ENCODE measurements around the gene PHACTR1. TPM values are rescaled to one million over a fixed set of nuclear protein-coding genes. Genes with fewer than 3 reads are reported as not detected.

Gene PHACTR1
- total RNA-seq, 1 experiment from 2014 or later: 5.2 TPM

- no peaks in the 10 kb centered on the region for H3K79me2 ChIP-seq (ENCODE audit: low read length)
- no peaks in the 10 kb centered on the region for H3K4me1 ChIP-seq (ENCODE audit: low read length)
- H4K20me1 ChIP-seq (ENCODE audit: insufficient read depth, low read depth, low read length): no peaks in the 10 kb centered on the region
- no peak overlapping the region for H3K27ac ChIP-seq (ENCODE audit: low read length)
- no peaks in the 10 kb centered on the region for H3K9me2 ChIP-seq (replicated peaks; ENCODE audit: insufficient read depth, low read length)
- no peaks in the 10 kb centered on the region for H3K27me3 ChIP-seq (ENCODE audit: low read length)
- no peak overlapping the region for H3K4me3 ChIP-seq (ENCODE audit: low read length)
- no peaks in the 10 kb centered on the region for H3K36me3 ChIP-seq (ENCODE audit: insufficient read depth, low read length)
- H3K4me2 ChIP-seq (ENCODE audit: low read depth, low read length, poor library complexity, severe bottlenecking): no peak overlapping the region
- no peaks in the 10 kb centered on the region for H3K9me3 ChIP-seq (ENCODE audit: low read length)
- H2AFZ ChIP-seq (ENCODE audit: low read length): no peak overlapping the region
- H3K9ac ChIP-seq (ENCODE audit: low read length): no peak overlapping the region
- no peak for DNase-seq
These were observed 360.0 kb downstream of the PHACTR1 start for GRCh38 chr6:13076575-13076974.

GRCh38 chr6:13077117-13077516, 360.6 kb downstream of the PHACTR1 start:
- no peaks in the 10 kb centered on the region for H3K4me1 ChIP-seq (ENCODE audit: low read length)
- no peaks in the 10 kb centered on the region for H4K20me1 ChIP-seq (ENCODE audit: insufficient read depth, low read depth, low read length)
- H3K79me2 ChIP-seq (ENCODE audit: low read length): no peaks in the 10 kb centered on the region
- no peak overlapping the region for H3K4me3 ChIP-seq (ENCODE audit: low read length)
- no peaks in the 10 kb centered on the region for H3K27me3 ChIP-seq (ENCODE audit: low read length)
- no peaks in the 10 kb centered on the region for H3K9me2 ChIP-seq (replicated peaks; ENCODE audit: insufficient read depth, low read length)
- H2AFZ ChIP-seq (ENCODE audit: low read length): no peak overlapping the region
- no peak overlapping the region for H3K4me2 ChIP-seq (ENCODE audit: low read depth, low read length, poor library complexity, severe bottlenecking)
- no peak overlapping the region for H3K9ac ChIP-seq (ENCODE audit: low read length)
- H3K27ac ChIP-seq (ENCODE audit: low read length): no peak overlapping the region
- no peaks in the 10 kb centered on the region for H3K36me3 ChIP-seq (ENCODE audit: insufficient read depth, low read length)
- no peak for DNase-seq
- H3K9me3 ChIP-seq (ENCODE audit: low read length): no peaks in the 10 kb centered on the region

GRCh38 chr6:13079096-13079723, 362.6 kb downstream of the PHACTR1 start:
- no peak overlapping the region for H3K4me2 ChIP-seq (ENCODE audit: low read depth, low read length, poor library complexity, severe bottlenecking)
- no peak overlapping the region for H3K9ac ChIP-seq (ENCODE audit: low read length)
- no peaks in the 10 kb centered on the region for H3K9me2 ChIP-seq (replicated peaks; ENCODE audit: insufficient read depth, low read length)
- H3K79me2 ChIP-seq (ENCODE audit: low read length): no peaks in the 10 kb centered on the region
- H4K20me1 ChIP-seq (ENCODE audit: insufficient read depth, low read depth, low read length): no peaks in the 10 kb centered on the region
- H3K9me3 ChIP-seq (ENCODE audit: low read length): no peaks in the 10 kb centered on the region
- H3K4me1 ChIP-seq (ENCODE audit: low read length): no peaks in the 10 kb centered on the region
- H3K27me3 ChIP-seq (ENCODE audit: low read length): no peaks in the 10 kb centered on the region
- H2AFZ ChIP-seq (ENCODE audit: low read length): no peak overlapping the region
- no peak overlapping the region for H3K4me3 ChIP-seq (ENCODE audit: low read length)
- no peaks in the 10 kb centered on the region for H3K36me3 ChIP-seq (ENCODE audit: insufficient read depth, low read length)
- no peak overlapping the region for H3K27ac ChIP-seq (ENCODE audit: low read length)
- DNase-seq: no peak

- Histone ChIP-seq H3K4me3 (ENCODE audit: low read length) (no peak overlapping the region), H3K27ac (ENCODE audit: low read length) (no peak overlapping the region), H2AFZ (ENCODE audit: low read length) (no peak overlapping the region), H3K9me2 (replicated peaks; ENCODE audit: insufficient read depth, low read length) (no peaks in the 10 kb centered on the region), H3K9me3 (ENCODE audit: low read length) (no peaks in the 10 kb centered on the region), H3K79me2 (ENCODE audit: low read length) (no peaks in the 10 kb centered on the region), H3K9ac (ENCODE audit: low read length) (no peak overlapping the region), H3K4me2 (ENCODE audit: low read depth, low read length, poor library complexity, severe bottlenecking) (no peak overlapping the region), H3K36me3 (ENCODE audit: insufficient read depth, low read length) (no peaks in the 10 kb centered on the region), H3K4me1 (ENCODE audit: low read length) (no peaks in the 10 kb centered on the region), H3K27me3 (ENCODE audit: low read length) (no peaks in the 10 kb centered on the region), H4K20me1 (ENCODE audit: insufficient read depth, low read depth, low read length) (no peaks in the 10 kb centered on the region)
- DNase-seq: no peak
These were observed 364.1 kb downstream of the PHACTR1 start for GRCh38 chr6:13080462-13081188.

GRCh38 chr6:13081189-13081563, 364.6 kb downstream of the PHACTR1 start:
- Histone ChIP-seq H3K79me2 (ENCODE audit: low read length) (no peaks in the 10 kb centered on the region), H2AFZ (ENCODE audit: low read length) (no peak overlapping the region), H3K4me2 (ENCODE audit: low read depth, low read length, poor library complexity, severe bottlenecking) (no peak overlapping the region), H3K27me3 (ENCODE audit: low read length) (no peaks in the 10 kb centered on the region), H3K9ac (ENCODE audit: low read length) (no peak overlapping the region), H4K20me1 (ENCODE audit: insufficient read depth, low read depth, low read length) (no peaks in the 10 kb centered on the region), H3K36me3 (ENCODE audit: insufficient read depth, low read length) (no peaks in the 10 kb centered on the region), H3K4me3 (ENCODE audit: low read length) (no peak overlapping the region), H3K4me1 (ENCODE audit: low read length) (no peaks in the 10 kb centered on the region), H3K9me2 (replicated peaks; ENCODE audit: insufficient read depth, low read length) (no peaks in the 10 kb centered on the region), H3K9me3 (ENCODE audit: low read length) (no peaks in the 10 kb centered on the region), H3K27ac (ENCODE audit: low read length) (no peak overlapping the region)
- no peak for DNase-seq

GRCh38 chr6:13089296-13089994, 372.9 kb downstream of the PHACTR1 start:
- H3K4me1 ChIP-seq (ENCODE audit: low read length): no peaks in the 10 kb centered on the region
- no peaks in the 10 kb centered on the region for H3K36me3 ChIP-seq (ENCODE audit: insufficient read depth, low read length)
- no peak overlapping the region for H3K9ac ChIP-seq (ENCODE audit: low read length)
- H4K20me1 ChIP-seq (ENCODE audit: insufficient read depth, low read depth, low read length): no peaks in the 10 kb centered on the region
- no peak for DNase-seq
- no peak overlapping the region for H3K4me2 ChIP-seq (ENCODE audit: low read depth, low read length, poor library complexity, severe bottlenecking)
- H3K9me3 ChIP-seq (ENCODE audit: low read length): no peaks in the 10 kb centered on the region
- H3K79me2 ChIP-seq (ENCODE audit: low read length): no peaks in the 10 kb centered on the region
- no peak overlapping the region for H3K4me3 ChIP-seq (ENCODE audit: low read length)
- no peak overlapping the region for H3K27ac ChIP-seq (ENCODE audit: low read length)
- H2AFZ ChIP-seq (ENCODE audit: low read length): no peak overlapping the region
- no peaks in the 10 kb centered on the region for H3K27me3 ChIP-seq (ENCODE audit: low read length)
- no peaks in the 10 kb centered on the region for H3K9me2 ChIP-seq (replicated peaks; ENCODE audit: insufficient read depth, low read length)

GRCh38 chr6:13091192-13091591, 374.6 kb downstream of the PHACTR1 start:
- Histone ChIP-seq H3K9me2 (replicated peaks; ENCODE audit: insufficient read depth, low read length) (no peaks in the 10 kb centered on the region), H3K9me3 (ENCODE audit: low read length) (no peaks in the 10 kb centered on the region), H3K36me3 (ENCODE audit: insufficient read depth, low read length) (no peaks in the 10 kb centered on the region), H3K9ac (ENCODE audit: low read length) (no peak overlapping the region), H2AFZ (ENCODE audit: low read length) (no peak overlapping the region), H3K27ac (ENCODE audit: low read length) (no peak overlapping the region), H3K79me2 (ENCODE audit: low read length) (no peaks in the 10 kb centered on the region), H4K20me1 (ENCODE audit: insufficient read depth, low read depth, low read length) (no peaks in the 10 kb centered on the region), H3K27me3 (ENCODE audit: low read length) (no peaks in the 10 kb centered on the region), H3K4me3 (ENCODE audit: low read length) (no peak overlapping the region), H3K4me1 (ENCODE audit: low read length) (no peaks in the 10 kb centered on the region), H3K4me2 (ENCODE audit: low read depth, low read length, poor library complexity, severe bottlenecking) (no peak overlapping the region)
- no peak for DNase-seq

- no peaks in the 10 kb centered on the region for H3K79me2 ChIP-seq (ENCODE audit: low read length)
These were observed 378.3 kb downstream of the PHACTR1 start for GRCh38 chr6:13094781-13095425.

More at GRCh38 chr6:13094781-13095425, 378.3 kb downstream of the PHACTR1 start:
- Histone ChIP-seq H3K9me2 (replicated peaks; ENCODE audit: insufficient read depth, low read length) (no peaks in the 10 kb centered on the region), H2AFZ (ENCODE audit: low read length) (no peak overlapping the region), H3K9me3 (ENCODE audit: low read length) (no peaks in the 10 kb centered on the region), H4K20me1 (ENCODE audit: insufficient read depth, low read depth, low read length) (no peaks in the 10 kb centered on the region), H3K27me3 (ENCODE audit: low read length) (no peaks in the 10 kb centered on the region), H3K9ac (ENCODE audit: low read length) (no peak overlapping the region), H3K27ac (ENCODE audit: low read length) (no peak overlapping the region), H3K36me3 (ENCODE audit: insufficient read depth, low read length) (no peaks in the 10 kb centered on the region), H3K4me1 (ENCODE audit: low read length) (no peaks in the 10 kb centered on the region), H3K4me2 (ENCODE audit: low read depth, low read length, poor library complexity, severe bottlenecking) (no peak overlapping the region), H3K4me3 (ENCODE audit: low read length) (no peak overlapping the region)
- DNase-seq: no peak
